ENCODE results near the gene PCDH8.

The PCDH8 gene

DNA sequence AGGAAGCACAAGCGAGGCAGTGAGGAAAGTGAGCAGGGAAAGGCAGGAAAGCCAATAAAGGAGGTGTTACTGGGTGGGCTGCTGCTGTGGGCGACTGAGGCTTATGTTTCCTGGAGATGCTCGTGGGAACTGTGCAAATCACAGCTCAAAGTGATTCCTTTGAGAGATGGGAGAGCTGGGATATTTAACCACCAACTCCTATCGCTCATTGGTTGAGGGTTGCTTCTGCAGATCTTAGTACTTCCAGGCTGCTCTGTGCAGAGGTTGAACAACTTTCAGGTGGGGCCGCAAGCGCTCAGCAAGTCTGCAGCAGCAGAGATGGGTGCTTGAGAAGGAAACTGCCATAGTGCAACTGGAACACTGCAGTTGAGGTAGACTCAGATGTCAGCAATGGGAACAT lies 8.4 kb downstream of the PCDH8 start:
- POLR2A ChIA-PET, result no interaction called here
- DNase-seq (ENCODE audit: extremely low spot score), result no peak
- TF ChIP-seq, protein P1, sequence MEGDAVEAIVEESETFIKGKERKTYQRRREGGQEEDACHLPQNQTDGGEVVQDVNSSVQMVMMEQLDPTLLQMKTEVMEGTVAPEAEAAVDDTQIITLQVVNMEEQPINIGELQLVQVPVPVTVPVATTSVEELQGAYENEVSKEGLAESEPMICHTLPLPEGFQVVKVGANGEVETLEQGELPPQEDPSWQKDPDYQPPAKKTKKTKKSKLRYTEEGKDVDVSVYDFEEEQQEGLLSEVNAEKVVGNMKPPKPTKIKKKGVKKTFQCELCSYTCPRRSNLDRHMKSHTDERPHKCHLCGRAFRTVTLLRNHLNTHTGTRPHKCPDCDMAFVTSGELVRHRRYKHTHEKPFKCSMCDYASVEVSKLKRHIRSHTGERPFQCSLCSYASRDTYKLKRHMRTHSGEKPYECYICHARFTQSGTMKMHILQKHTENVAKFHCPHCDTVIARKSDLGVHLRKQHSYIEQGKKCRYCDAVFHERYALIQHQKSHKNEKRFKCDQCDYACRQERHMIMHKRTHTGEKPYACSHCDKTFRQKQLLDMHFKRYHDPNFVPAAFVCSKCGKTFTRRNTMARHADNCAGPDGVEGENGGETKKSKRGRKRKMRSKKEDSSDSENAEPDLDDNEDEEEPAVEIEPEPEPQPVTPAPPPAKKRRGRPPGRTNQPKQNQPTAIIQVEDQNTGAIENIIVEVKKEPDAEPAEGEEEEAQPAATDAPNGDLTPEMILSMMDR (IDR thresholded peaks at IDR 0.05; ENCODE audit: control extremely low read depth, extremely low read depth, low read depth, missing control alignments), result no peak
- CTCF ChIA-PET, result no interaction called here

DNA sequence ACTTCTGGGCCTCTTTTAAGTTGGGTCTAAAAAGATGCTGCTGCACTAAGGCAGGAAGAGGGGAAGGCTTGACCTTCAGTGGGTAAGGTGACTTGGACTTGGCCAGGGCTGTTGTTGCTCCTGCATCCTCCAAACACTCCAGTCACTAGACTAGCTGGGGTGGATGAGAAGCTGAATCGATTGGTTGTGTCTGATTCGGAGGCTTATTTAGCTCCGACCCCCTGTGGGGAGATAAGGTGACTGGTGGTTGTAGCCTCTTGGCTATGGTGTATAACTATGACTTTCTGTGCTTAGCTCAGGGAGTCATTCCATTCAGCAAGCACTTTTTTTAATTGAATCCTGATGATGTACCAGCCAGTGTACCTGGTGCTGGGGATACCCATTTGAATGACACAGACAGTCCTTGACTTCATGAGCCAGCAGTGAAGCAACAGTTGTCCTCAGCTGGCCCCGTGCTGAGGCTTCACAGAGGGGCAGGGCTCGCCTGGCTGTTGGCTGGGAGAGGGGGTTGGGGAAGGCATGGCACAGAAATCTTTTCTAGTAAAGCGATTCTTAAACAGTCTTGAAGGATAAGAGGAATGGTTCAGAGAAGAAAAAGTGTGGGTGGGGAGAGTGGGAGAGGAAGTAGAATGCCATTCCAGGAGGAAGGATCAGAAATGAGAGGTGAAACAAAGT lies 9.9 kb downstream of the PCDH8 start:
- POLR2A ChIA-PET, result no interaction called here
- TF ChIP-seq, protein P1 (IDR thresholded peaks at IDR 0.05; ENCODE audit: control extremely low read depth, extremely low read depth, low read depth, missing control alignments), result no peak
- CTCF ChIA-PET, result interaction anchor here (1.0 kb wide), 1 partner anchor 29 kb away, joined by 3 read pairs; no protein-coding TSS in a partner anchor
- no peak for DNase-seq (ENCODE audit: extremely low spot score)

DNA sequence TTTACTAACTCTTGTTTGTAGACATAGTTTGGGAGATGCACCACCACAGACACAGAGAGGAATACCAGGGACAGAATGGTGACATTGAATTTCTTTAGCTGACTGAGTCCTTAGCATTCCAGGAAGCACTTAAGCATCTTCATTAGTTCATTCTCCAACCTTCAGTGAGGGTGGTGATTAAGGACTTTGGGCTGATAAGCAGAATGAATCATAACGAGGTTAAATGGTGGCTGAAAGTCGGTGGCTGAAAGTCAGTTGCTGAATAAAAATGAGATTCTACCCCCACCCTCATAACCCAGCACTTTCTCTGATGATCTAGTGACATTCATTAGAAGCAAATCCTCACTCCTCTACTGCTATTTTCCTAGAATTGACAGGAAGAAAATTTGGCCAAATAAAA lies 10.6 kb downstream of the PCDH8 start:
- CTCF ChIA-PET, result interaction anchor here (1.0 kb wide), 1 partner anchor 28 kb away, joined by 3 read pairs; no protein-coding TSS in a partner anchor
- no peak for DNase-seq (ENCODE audit: extremely low spot score)
- POLR2A ChIA-PET, result no interaction called here
- TF ChIP-seq, protein P1 (IDR thresholded peaks at IDR 0.05; ENCODE audit: control extremely low read depth, extremely low read depth, low read depth, missing control alignments), result no peak

DNA sequence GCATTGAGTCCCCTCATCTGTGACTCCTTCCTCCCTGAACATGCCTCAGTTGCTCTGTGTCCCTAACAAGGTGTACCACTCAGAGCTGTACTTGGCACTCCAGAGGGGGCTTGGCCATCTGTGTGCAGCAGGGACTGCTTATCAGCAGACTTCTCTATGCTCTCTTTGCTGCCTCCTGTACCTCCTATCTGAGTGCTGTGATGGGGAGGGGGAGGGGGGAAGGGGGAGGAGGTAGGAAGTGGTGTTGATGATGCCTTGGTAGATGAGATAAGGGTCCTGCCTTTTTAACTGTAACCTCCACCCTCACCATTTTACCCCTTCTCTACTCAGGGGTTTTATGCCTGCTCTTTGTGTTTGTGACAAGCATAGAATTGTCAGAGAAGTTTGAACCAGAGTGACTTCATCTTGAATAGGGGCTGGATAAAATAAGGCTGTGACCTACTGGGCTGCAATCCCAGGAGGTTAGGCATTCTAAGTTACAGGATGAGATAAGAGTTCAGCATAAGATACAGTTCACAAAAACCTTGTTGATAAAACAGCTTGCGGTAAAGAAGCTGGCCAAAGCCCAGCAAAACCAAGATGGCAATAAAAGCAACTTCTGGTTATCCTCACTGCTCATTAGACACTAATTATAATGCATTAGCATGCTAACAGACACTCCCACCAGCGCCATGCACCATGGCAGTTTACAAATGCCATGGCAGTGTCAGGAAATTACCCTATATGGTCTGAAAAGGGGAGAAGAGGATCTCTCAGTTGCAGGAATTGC lies 13.2 kb downstream of the PCDH8 start:
- no peak for DNase-seq (ENCODE audit: extremely low spot score)
- TF ChIP-seq, protein P1 (IDR thresholded peaks at IDR 0.05; ENCODE audit: control extremely low read depth, extremely low read depth, low read depth, missing control alignments), result no peak
- POLR2A ChIA-PET, result no interaction called here
- CTCF ChIA-PET, result interaction anchor here (1.4 kb wide), 1 partner anchor 19 kb away, joined by 4 read pairs; no protein-coding TSS in a partner anchor

DNA sequence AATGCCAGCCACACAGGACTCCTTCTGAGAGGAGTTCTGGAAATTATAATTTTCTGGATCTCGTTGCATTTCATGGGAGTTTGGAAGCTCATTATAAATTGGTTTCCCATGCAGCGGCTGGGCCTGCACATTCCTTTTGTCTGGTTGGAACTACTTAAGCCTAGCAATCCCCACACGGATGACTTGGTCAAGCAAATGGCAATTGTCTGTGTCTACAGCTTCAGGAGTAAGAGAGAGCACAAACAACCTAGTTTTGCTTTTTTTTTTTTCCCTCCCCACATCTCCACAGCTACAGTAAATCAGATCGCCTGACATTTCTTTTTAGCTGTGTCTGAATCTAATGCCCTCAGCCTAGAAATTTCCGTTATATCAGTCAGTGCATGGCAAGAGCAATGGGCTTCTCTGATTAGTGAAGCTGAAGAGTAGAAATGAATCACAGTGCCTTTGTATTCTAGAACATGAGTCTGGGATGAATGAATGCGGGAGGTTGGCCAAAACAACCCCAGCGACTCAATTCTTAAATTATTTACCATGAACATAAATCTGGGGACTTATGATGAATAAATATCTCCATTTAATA lies 15.1 kb downstream of the PCDH8 start:
- TF ChIP-seq, protein P1 (IDR thresholded peaks at IDR 0.05; ENCODE audit: control extremely low read depth, extremely low read depth, low read depth, missing control alignments), result no peak
- no peak for DNase-seq (ENCODE audit: extremely low spot score)
- POLR2A ChIA-PET, result no interaction called here
- CTCF ChIA-PET, result interaction anchor here (1.0 to 1.1 kb wide), 2 partner anchors 9 to 24 kb away, joined by 3 read pairs; no protein-coding TSS in a partner anchor

DNA sequence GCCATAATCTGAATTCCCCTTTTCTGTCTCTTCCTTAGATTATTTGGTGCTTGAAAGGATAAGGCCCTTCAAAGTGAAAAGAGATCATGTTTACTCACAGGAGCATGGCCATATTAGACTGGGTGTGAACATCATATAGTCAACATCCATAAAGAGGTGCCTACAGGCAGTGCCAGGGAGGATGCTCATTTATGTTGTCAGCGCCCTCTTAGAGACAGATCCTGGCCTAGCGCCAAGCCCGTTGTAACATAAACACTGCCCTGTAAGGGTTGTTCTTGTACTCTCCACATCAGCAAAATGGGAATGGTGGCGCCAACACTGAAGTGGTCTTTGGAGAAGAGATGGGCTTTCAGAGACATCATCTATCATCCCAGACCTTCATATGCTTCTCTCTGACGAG lies 16.1 kb downstream of the PCDH8 start:
- TF ChIP-seq, protein P1 (IDR thresholded peaks at IDR 0.05; ENCODE audit: control extremely low read depth, extremely low read depth, low read depth, missing control alignments), result no peak
- no peak for DNase-seq (ENCODE audit: extremely low spot score)
- POLR2A ChIA-PET, result no interaction called here
- CTCF ChIA-PET, result no interaction called here
